Endodermal cell (in vitro differentiated cells): ENCODE data around the gene COL20A1. TPM values are rescaled to one million over a fixed set of nuclear protein-coding genes. Genes with fewer than 3 reads are reported as not detected.

Source experiments
- DNase-seq: peaks from one replicate; pipeline ENCODE4 v3.0.0-alpha.2; 2017
- H3K27ac ChIP-seq: 2 replicates; pipeline ENCODE4 v1.5.1; 2013; ENCODE audit warnings: mild to moderate bottlenecking, low read depth, low read length, moderate library complexity
- H3K27me3 ChIP-seq: 2 replicates; pipeline ENCODE4 v1.6.1; 2013; ENCODE audit warnings: mild to moderate bottlenecking, low read length, moderate library complexity; ENCODE audit not compliant: insufficient read depth, control insufficient read depth, poor library complexity, severe bottlenecking
- H3K36me3 ChIP-seq: 2 replicates; pipeline ENCODE4 v1.7.0; 2013; ENCODE audit warnings: mild to moderate bottlenecking, low read length, moderate library complexity; ENCODE audit not compliant: control insufficient read depth, insufficient read depth
- H3K4me1 ChIP-seq: one replicate; pipeline ENCODE4 v1.7.0; 2013; ENCODE audit warnings: low read length; ENCODE audit not compliant: control insufficient read depth, insufficient read depth
- H3K4me3 ChIP-seq: 2 replicates; pipeline ENCODE4 v1.5.1; 2013; ENCODE audit warnings: mild to moderate bottlenecking, low read length, moderate library complexity
- H3K9ac ChIP-seq: 2 replicates; pipeline ENCODE4 v1.6.1; 2013; ENCODE audit warnings: mild to moderate bottlenecking, low read length, moderate library complexity; ENCODE audit not compliant: poor library complexity, severe bottlenecking; ENCODE audit errors: extremely low read depth
- H3K9me3 ChIP-seq: 2 replicates; pipeline ENCODE4 v1.6.1; 2013; ENCODE audit warnings: mild to moderate bottlenecking, low read length, moderate library complexity; ENCODE audit not compliant: control insufficient read depth
- H3K27ac Mint-ChIP-seq: 2 replicates; pipeline ENCODE4 v1.8.0; 2020; ENCODE audit warnings: mixed read lengths
- H3K27me3 Mint-ChIP-seq: 2 replicates; pipeline ENCODE4 v1.8.0; 2021; ENCODE audit warnings: mild to moderate bottlenecking, mixed read lengths; ENCODE audit not compliant: insufficient read depth
- H3K36me3 Mint-ChIP-seq: 2 replicates; pipeline ENCODE4 v1.8.0; 2020; ENCODE audit warnings: low read depth, mixed read lengths
- H3K4me1 Mint-ChIP-seq: 2 replicates; pipeline ENCODE4 v1.8.0; 2020; ENCODE audit warnings: mixed read lengths
- H3K4me3 Mint-ChIP-seq: 2 replicates; pipeline ENCODE4 v1.8.0; 2020; ENCODE audit warnings: mild to moderate bottlenecking, moderate library complexity, mixed read lengths
- H3K9me3 Mint-ChIP-seq: 2 replicates; pipeline ENCODE4 v1.8.0; 2020; ENCODE audit warnings: mild to moderate bottlenecking, mixed read lengths
- whole genome bisulfite sequencing, 2 experiments: methylation state at CpG; one replicate each; pipeline versions ENCODE4 v1.1.5 to v1.1.7; 2013; ENCODE audit warnings: missing lambda C conversion rate in 2 of 2, mixed read lengths in 1 of 2; ENCODE audit not compliant: insufficient coverage in 1 of 2, insufficient read length in 1 of 2; 5-methylcytosine and 5-hydroxymethylcytosine counted together
- total RNA-seq, 2 donors: library from RNA; stranded (reverse); fragmentation: NEBNext Ultra II Directional in 1 of 2; extraction: Animal tissue kit (Norgen Biotek cat#: 25700) in 1 of 2; gene quantifications; 2 replicates in 1 of 2; 3 replicates in 1 of 2; pipeline ENCODE4 v1.2.1, GENCODE V29; 2021
- TF ChIP-seq, protein P1 (sequence below): fragments of 200-600 bp; sonication (generic); conservative IDR thresholded peaks from 2 replicates; pipeline ENCODE4 v1.5.0; 2021; ENCODE audit warnings: antibody characterized with exemption, mild to moderate bottlenecking

The COL20A1 gene
- total RNA-seq, 2 donors from 2014 or later = 0.44 TPM; not detected in 1

DNA sequence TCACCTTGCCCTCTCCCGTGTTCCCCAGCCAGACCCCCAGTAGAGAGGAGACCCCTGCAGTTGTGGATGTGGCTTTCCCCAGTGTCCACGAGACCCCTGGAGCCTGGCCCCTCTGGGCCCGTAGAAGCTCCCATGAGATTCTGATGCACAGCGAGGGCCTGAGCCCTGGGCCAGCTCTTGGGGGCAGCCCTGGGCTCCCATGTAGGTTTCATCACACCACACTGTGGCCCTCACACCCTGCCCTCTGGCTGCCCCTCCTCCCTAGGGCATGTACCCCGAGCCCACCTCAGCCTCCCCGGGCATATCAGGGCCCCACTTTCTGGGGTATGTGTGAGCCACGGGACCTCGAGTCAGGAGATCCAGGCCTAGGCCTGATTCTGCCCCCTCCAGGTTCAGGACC lies 75.2 kb downstream of the COL20A1 start:
- H3K4me3 Mint-ChIP-seq = no peak overlapping the region
- TF ChIP-seq, protein P1, sequence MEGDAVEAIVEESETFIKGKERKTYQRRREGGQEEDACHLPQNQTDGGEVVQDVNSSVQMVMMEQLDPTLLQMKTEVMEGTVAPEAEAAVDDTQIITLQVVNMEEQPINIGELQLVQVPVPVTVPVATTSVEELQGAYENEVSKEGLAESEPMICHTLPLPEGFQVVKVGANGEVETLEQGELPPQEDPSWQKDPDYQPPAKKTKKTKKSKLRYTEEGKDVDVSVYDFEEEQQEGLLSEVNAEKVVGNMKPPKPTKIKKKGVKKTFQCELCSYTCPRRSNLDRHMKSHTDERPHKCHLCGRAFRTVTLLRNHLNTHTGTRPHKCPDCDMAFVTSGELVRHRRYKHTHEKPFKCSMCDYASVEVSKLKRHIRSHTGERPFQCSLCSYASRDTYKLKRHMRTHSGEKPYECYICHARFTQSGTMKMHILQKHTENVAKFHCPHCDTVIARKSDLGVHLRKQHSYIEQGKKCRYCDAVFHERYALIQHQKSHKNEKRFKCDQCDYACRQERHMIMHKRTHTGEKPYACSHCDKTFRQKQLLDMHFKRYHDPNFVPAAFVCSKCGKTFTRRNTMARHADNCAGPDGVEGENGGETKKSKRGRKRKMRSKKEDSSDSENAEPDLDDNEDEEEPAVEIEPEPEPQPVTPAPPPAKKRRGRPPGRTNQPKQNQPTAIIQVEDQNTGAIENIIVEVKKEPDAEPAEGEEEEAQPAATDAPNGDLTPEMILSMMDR = no peak
- no peaks in the 10 kb centered on the region for H3K36me3 Mint-ChIP-seq
- H3K4me1 Mint-ChIP-seq = no peaks in the 10 kb centered on the region
- H3K9me3 Mint-ChIP-seq = no peaks in the 10 kb centered on the region
- Histone ChIP-seq H3K27me3 (no peaks in the 10 kb centered on the region), H3K27ac (no peak overlapping the region), H3K4me1 (no peaks in the 10 kb centered on the region), H3K4me3 (no peak overlapping the region), H3K9me3 (no peaks in the 10 kb centered on the region), H3K9ac (no peak overlapping the region), H3K36me3 (no peaks in the 10 kb centered on the region)
- DNase-seq = no peak
- no peaks in the 10 kb centered on the region for H3K27me3 Mint-ChIP-seq
- WGBS, 2 experiments = 84 to 94% methylated on average over 5 to 8 of the region's 8 CpGs
- H3K27ac Mint-ChIP-seq = no peak overlapping the region

DNA sequence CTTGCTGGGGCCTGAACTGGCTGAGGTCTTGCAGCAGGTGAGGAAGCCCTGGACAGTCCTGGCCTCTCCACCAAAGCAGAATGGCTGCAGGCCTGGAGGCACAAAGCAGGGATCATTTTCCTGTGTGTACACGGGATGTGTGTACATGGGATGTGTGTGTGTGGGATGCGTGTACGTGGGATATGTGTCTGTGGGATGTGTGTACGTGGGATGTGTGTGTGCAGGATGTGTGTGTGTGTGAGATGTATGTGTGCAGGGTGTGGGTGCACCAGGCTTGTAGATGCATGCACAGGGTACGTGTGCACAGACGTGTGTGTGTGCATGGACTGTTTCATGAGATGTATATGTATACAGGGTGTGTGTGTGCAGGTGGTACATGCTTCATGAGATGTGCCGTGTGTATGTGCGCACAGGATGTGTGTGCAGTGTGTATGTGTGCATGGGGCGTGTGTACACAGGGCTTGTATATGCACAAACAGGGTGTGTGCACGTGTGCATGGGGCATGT lies 76.1 kb downstream of the COL20A1 start:
- DNase-seq = no peak
- Histone ChIP-seq H3K9ac (no peak overlapping the region), H3K27ac (no peak overlapping the region), H3K4me1 (no peaks in the 10 kb centered on the region), H3K36me3 (no peaks in the 10 kb centered on the region), H3K9me3 (no peaks in the 10 kb centered on the region), H3K4me3 (no peak overlapping the region), H3K27me3 (no peaks in the 10 kb centered on the region)
- TF ChIP-seq, protein P1 = no peak
- no peak overlapping the region for H3K4me3 Mint-ChIP-seq
- no peaks in the 10 kb centered on the region for H3K9me3 Mint-ChIP-seq
- H3K27me3 Mint-ChIP-seq = no peaks in the 10 kb centered on the region
- 94 to 100% methylated on average over 8 to 10 of the region's 10 CpGs for WGBS, 2 experiments
- H3K27ac Mint-ChIP-seq = no peak overlapping the region
- no peaks in the 10 kb centered on the region for H3K4me1 Mint-ChIP-seq
- no peaks in the 10 kb centered on the region for H3K36me3 Mint-ChIP-seq

DNA sequence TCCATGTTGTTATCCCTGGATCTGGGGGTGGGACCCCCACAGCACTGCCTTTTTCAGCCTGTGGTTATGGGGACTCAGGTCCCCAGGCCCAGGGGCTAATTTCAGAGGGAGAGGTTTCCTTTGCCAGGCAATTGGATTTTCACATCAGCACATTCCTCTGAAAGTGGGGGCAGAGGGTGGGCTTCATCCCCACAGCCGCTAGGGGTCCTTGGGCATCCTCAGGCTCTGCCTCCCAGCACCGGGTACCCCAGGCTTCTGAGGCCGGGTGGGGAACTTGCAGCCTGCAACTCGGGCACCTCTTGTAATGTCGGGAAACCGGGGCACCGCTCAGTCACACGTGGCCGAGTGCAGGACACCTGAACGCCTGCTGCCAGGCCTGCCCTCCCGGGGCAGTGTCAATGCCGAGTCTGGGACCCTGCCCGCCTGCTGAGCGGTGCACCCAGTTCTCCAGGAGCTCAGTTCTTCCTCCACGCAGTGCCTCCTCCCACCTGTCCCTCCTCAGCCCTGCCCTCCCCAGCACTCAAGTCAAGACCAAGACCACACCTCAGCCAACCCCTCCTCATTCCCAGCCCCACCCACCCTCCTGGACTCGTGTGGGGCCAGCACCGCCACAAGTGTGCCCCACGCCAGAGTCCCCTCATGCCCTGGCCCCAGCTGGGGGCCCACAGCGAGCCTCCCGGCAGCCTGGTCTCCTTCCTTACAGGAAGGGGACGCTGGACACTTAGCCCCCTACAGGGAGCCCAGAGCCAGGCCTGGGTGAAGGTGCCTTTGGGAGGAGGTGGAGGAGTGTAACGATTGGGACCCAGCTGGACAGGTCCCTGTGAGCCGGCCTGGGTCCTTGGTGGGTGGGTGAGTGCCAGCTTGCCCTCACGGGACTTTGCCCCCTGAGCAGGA lies 77.0 kb downstream of the COL20A1 start:
- no peak for DNase-seq
- H3K36me3 ChIP-seq = no peaks in the 10 kb centered on the region
- no peak overlapping the region for H3K4me3 ChIP-seq
- no peaks in the 10 kb centered on the region for H3K4me1 ChIP-seq
- TF ChIP-seq, protein P1 = peak; percentile 50
- Mint-ChIP-seq H3K36me3 (no peaks in the 10 kb centered on the region), H3K27me3 (no peaks in the 10 kb centered on the region), H3K4me3 (no peak overlapping the region), H3K9me3 (no peaks in the 10 kb centered on the region), H3K27ac (no peak overlapping the region), H3K4me1 (no peaks in the 10 kb centered on the region)
- H3K27ac ChIP-seq = no peak overlapping the region
- no peaks in the 10 kb centered on the region for H3K9me3 ChIP-seq
- no peaks in the 10 kb centered on the region for H3K27me3 ChIP-seq
- 82 to 94% methylated on average over 9 to 24 of the region's 24 CpGs for WGBS, 2 experiments
- H3K9ac ChIP-seq = no peak overlapping the region
